Measurements from ENCODE around the gene SAFB2. TPM values are rescaled to one million over a fixed set of nuclear protein-coding genes. Genes with fewer than 3 reads are reported as not detected.

Gene SAFB2
- total RNA-seq, 1 experiment from 2014 or later, result 98.6 TPM

- Mint-ChIP-seq H3K36me3 (ENCODE audit: insufficient read depth, unreplicated experiment) (no peaks in the 10 kb centered on the region), H3K9me3 (ENCODE audit: unreplicated experiment) (no peaks in the 10 kb centered on the region), H3K27me3 (ENCODE audit: insufficient read depth, unreplicated experiment) (no peaks in the 10 kb centered on the region), H3K27ac (ENCODE audit: low read depth, unreplicated experiment) (no peak overlapping the region), H3K4me3 (ENCODE audit: unreplicated experiment) (no peak overlapping the region), H3K4me1 (ENCODE audit: insufficient read depth, unreplicated experiment) (no peaks in the 10 kb centered on the region)
- ChIA-PET POLR2A (no interaction called here), CTCF (interaction anchor here (0.6 kb wide), 1 partner anchor 14 kb away, joined by 3 read pairs; no protein-coding TSS in a partner anchor)
- intact Hi-C loops (cut with micrococcal nuclease), result no loop called here
- TF ChIP-seq CTCF (IDR thresholded peaks at IDR 0.05; ENCODE audit: unreplicated experiment), result no peak
- no peak for DNase-seq (ENCODE audit: unreplicated experiment)
- no TSS peak for BruUV-seq (replicated peaks)
Observed at GRCh38 chr19:5571777-5572176, 50.8 kb downstream of the SAFB2 start.

DNA sequence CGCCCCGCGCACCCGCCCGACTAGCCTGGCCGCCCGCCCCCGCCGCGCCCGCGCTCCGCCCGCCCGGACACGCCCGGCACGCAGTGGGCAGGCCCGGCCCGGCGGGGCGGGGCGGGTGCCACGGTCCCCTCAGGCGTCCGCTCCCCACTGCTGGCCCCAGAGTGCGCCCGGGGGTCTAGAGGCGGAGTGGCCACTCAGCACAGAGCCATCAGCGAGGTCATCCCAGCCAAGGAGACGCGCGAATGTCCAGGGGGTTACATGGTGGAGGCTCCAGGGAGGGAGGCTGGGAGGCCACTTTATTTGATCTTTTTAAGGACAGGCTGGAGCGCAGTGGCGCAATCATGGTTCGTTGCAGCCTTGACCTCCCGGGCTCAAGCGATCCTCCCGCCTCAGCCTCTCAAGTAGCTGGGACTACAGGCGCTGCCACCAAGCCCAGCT is 54.6 kb downstream of the SAFB2 start:
- no peak overlapping the region for H3K4me3 Mint-ChIP-seq (ENCODE audit: unreplicated experiment)
- H3K4me1 Mint-ChIP-seq (ENCODE audit: insufficient read depth, unreplicated experiment), result no peaks in the 10 kb centered on the region
- TF ChIP-seq CTCF (IDR thresholded peaks at IDR 0.05; ENCODE audit: unreplicated experiment), result no peak
- H3K36me3 Mint-ChIP-seq (ENCODE audit: insufficient read depth, unreplicated experiment), result no peaks in the 10 kb centered on the region
- no peaks in the 10 kb centered on the region for H3K27me3 Mint-ChIP-seq (ENCODE audit: insufficient read depth, unreplicated experiment)
- ChIA-PET POLR2A (interaction anchor here (1.2 kb wide), 1 partner anchor 10 kb away, joined by 6 read pairs; no protein-coding TSS in a partner anchor), CTCF (interaction anchor here (0.7 to 0.9 kb wide), 2 partner anchors 11 to 45 kb away, joined by 3 to 4 read pairs; no protein-coding TSS in a partner anchor)
- BruUV-seq (replicated peaks), result no TSS peak
- DNase-seq (ENCODE audit: unreplicated experiment), result no peak
- intact Hi-C loops (cut with micrococcal nuclease), result no loop called here
- H3K27ac Mint-ChIP-seq (ENCODE audit: low read depth, unreplicated experiment), result no peak overlapping the region
- no peaks in the 10 kb centered on the region for H3K9me3 Mint-ChIP-seq (ENCODE audit: unreplicated experiment)

GRCh38 chr19:5567360-5567969 is 55.1 kb downstream of the SAFB2 start, which contains the start of gene TINCR:
Gene TINCR, minus strand, starts transcription at chr19:5567953.
- H3K27me3 Mint-ChIP-seq (ENCODE audit: insufficient read depth, unreplicated experiment), result no peaks in the 10 kb centered on the region
- DNase-seq (ENCODE audit: unreplicated experiment), result no peak
- no TSS peak for BruUV-seq (replicated peaks)
- H3K4me3 Mint-ChIP-seq (ENCODE audit: unreplicated experiment), result no peak within 1 kb of the TSS
- peak; percentile 16 for TF ChIP-seq CTCF (IDR thresholded peaks at IDR 0.05; ENCODE audit: unreplicated experiment)
- H3K4me1 Mint-ChIP-seq (ENCODE audit: insufficient read depth, unreplicated experiment), result no peaks in the 10 kb centered on the region
- H3K9me3 Mint-ChIP-seq (ENCODE audit: unreplicated experiment), result no peaks in the 10 kb centered on the region
- H3K27ac Mint-ChIP-seq (ENCODE audit: low read depth, unreplicated experiment), result no peak within 1 kb of the TSS
- POLR2A ChIA-PET, result interaction anchor here (1.2 kb wide), 1 partner anchor 10 kb away, joined by 6 read pairs; no protein-coding TSS in a partner anchor
- CTCF ChIA-PET, result interaction anchor here (0.9 kb wide), 1 partner anchor 12 kb away, joined by 4 read pairs; no protein-coding TSS in a partner anchor
- intact Hi-C loops (cut with micrococcal nuclease), result no loop called here
- H3K36me3 Mint-ChIP-seq (ENCODE audit: insufficient read depth, unreplicated experiment), result no peaks in the 10 kb centered on the region

DNA sequence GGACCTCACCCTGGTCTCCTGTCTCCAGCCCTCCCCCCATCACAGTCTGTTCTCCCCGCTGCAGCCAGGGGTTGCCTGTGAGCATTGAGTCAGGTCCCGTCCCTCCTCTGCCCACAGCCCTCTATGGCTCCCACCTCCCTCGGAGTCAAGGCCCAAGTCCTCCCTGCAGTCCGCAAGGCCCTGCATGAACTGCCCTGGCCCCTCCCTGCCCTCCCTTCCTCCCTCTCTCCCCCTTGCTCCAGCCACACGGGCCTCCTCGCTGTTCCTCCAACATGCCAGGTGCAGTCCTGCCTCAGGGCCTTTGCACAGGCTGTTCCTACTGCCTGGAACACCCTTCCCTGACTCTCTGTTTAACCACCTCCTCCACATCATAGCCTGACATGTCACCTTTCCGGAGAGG is 57.6 kb downstream of the SAFB2 start:
- H3K27ac Mint-ChIP-seq (ENCODE audit: low read depth, unreplicated experiment), result no peak overlapping the region
- H3K4me1 Mint-ChIP-seq (ENCODE audit: insufficient read depth, unreplicated experiment), result no peaks in the 10 kb centered on the region
- no peaks in the 10 kb centered on the region for H3K27me3 Mint-ChIP-seq (ENCODE audit: insufficient read depth, unreplicated experiment)
- H3K9me3 Mint-ChIP-seq (ENCODE audit: unreplicated experiment), result peaks cover 4% of the 10 kb centered on the region
- H3K4me3 Mint-ChIP-seq (ENCODE audit: unreplicated experiment), result no peak overlapping the region
- POLR2A ChIA-PET, result no interaction called here
- intact Hi-C loops (cut with micrococcal nuclease), result no loop called here
- no TSS peak for BruUV-seq (replicated peaks)
- CTCF ChIA-PET, result no interaction called here
- DNase-seq (ENCODE audit: unreplicated experiment), result no peak
- TF ChIP-seq CTCF (IDR thresholded peaks at IDR 0.05; ENCODE audit: unreplicated experiment), result no peak
- peaks cover 4% of the 10 kb centered on the region for H3K36me3 Mint-ChIP-seq (ENCODE audit: insufficient read depth, unreplicated experiment)

Measured in MCF 10A (cell line).